ENCODE data around the gene ATXN1. TPM values are rescaled to one million over a fixed set of nuclear protein-coding genes. Genes with fewer than 3 reads are reported as not detected.
A peak's percentile ranks its signal among the peaks of the same experiment; 100 is the strongest.

The ATXN1 gene
- total RNA-seq, 1 donor from 2014 or later, result 59.8 TPM

DNA sequence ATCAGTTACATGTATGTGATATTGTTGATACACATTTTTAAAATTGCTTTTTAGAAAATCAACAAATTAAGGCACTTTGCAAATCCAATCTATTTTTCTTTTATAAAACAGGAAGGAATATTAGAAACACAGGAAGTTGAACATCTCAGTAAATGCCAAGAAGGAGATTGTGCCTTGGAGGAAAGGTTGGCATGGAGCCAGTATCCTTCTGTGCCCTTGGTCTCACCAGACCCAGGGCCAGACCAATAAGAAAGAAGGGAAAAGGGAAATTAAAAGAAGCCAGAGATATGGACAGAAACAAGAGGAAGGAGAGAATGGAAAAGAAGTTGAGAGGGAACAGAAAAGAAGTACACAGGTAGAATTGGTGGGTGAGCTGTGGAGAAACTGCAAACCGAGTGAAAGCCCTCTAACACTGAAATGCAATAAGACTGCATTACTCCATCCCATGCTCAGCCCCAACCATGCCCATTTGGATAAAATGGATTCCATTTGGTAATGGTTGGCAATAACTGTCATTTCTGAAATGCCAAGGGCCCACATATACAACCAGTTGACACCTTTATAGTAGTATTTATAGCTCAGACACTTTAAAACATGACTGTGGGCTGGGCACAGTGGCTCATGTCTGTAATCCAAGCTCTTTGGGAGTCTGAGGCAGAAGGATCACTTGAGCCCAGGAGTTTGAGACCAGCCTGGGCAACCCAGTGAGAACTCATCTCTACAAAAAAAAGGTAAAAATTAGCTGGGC lies 389.1 kb downstream of the ATXN1 start:
- intact Hi-C loops (cut with micrococcal nuclease), result loop anchor here (5.0 kb wide), 1 partner anchor 40 kb away; no protein-coding TSS in a partner anchor
- Mint-ChIP-seq H3K9me3 (peaks cover 3% of the 10 kb centered on the region), H3K4me1 (peaks cover 66% of the 10 kb centered on the region), H3K27me3 (no peaks in the 10 kb centered on the region), H3K36me3 (ENCODE audit: low read depth) (peaks cover 3% of the 10 kb centered on the region), H3K4me3 (no peak overlapping the region), H3K27ac (peak overlapping the region; percentile 46)
- DNase-seq, result no peak
- ChIA-PET POLR2A (no interaction called here), CTCF (no interaction called here)
- TF ChIP-seq, protein P1, sequence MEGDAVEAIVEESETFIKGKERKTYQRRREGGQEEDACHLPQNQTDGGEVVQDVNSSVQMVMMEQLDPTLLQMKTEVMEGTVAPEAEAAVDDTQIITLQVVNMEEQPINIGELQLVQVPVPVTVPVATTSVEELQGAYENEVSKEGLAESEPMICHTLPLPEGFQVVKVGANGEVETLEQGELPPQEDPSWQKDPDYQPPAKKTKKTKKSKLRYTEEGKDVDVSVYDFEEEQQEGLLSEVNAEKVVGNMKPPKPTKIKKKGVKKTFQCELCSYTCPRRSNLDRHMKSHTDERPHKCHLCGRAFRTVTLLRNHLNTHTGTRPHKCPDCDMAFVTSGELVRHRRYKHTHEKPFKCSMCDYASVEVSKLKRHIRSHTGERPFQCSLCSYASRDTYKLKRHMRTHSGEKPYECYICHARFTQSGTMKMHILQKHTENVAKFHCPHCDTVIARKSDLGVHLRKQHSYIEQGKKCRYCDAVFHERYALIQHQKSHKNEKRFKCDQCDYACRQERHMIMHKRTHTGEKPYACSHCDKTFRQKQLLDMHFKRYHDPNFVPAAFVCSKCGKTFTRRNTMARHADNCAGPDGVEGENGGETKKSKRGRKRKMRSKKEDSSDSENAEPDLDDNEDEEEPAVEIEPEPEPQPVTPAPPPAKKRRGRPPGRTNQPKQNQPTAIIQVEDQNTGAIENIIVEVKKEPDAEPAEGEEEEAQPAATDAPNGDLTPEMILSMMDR (IDR thresholded peaks at IDR 0.05), result no peak
- ATAC-seq (ENCODE audit: low read depth), result no peak

DNA sequence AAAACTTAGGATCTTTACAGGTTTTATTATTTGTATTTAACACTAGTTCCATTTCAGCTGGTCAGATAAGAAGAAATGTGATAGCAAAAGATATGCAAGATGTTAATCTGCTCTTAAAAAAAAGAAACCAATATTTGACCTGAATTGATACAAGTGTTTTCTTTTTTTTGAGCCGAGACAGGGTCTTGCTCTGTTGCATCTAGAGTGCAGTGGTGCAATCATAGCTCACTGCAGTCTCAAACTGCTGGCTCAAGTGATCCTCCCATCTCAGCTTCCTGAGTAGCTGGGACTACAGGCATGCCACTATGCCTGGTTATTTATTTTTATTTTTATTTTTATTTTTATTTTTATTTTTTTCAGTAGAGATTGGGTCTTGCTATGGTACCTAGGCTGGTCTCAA lies 389.9 kb downstream of the ATXN1 start:
- POLR2A ChIA-PET, result no interaction called here
- Mint-ChIP-seq H3K27me3 (no peaks in the 10 kb centered on the region), H3K36me3 (ENCODE audit: low read depth) (peaks cover 3% of the 10 kb centered on the region), H3K27ac (no peak overlapping the region), H3K9me3 (peaks cover 3% of the 10 kb centered on the region), H3K4me1 (peaks cover 63% of the 10 kb centered on the region), H3K4me3 (peak overlapping the region; percentile 41)
- ATAC-seq (ENCODE audit: low read depth) (no peak), DNase-seq (no peak)
- TF ChIP-seq, protein P1 (IDR thresholded peaks at IDR 0.05), result no peak
- intact Hi-C loops (cut with micrococcal nuclease), result loop anchor here (5.0 kb wide), 1 partner anchor 39 kb away; no protein-coding TSS in a partner anchor
- CTCF ChIA-PET, result interaction anchor here (2.0 kb wide), 1 partner anchor 39 kb away, joined by 6 read pairs; no protein-coding TSS in a partner anchor

DNA sequence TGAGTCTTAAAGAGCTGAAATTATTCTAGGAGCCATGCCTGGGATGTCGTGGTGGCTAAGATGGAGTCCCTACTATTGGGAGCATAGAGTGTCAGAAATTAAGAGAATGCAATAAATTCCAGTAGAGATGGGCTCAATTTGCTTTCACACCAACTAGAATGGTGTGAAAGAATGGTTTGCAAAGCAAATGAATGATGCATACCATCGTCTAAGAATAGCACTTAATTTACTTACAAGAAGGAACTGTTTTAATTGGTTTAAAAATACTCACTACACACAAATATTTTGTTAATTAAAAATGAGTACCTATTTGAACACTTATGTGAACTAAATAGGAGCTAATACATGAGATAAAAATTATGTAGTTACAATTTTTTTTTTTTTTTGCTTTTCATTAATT lies 390.3 kb downstream of the ATXN1 start:
- Mint-ChIP-seq H3K27ac (no peak overlapping the region), H3K4me1 (peaks cover 59% of the 10 kb centered on the region)
- POLR2A ChIA-PET, result interaction anchor here (0.7 kb wide), 1 partner anchor 13 kb away, joined by 5 read pairs; no protein-coding TSS in a partner anchor

DNA sequence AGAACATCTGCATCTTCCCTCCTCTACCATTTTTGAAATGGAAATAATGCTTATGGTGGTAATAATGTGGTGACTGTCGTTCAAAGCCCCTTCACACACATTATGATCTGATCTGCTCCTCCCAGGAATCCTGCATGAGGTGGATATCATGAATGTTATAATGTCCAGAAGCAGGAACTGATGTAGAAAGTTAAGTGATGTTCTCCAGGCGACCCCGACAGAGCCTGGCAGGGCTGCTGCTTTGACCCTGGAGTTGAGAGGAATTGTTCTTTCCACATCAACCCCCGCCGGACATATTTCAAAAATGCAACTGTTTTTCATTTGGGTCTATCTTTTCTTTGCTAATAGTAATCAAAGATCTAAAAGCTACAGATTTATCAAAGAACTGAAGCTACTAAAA lies 391.3 kb downstream of the ATXN1 start:
- intact Hi-C loops (cut with micrococcal nuclease), result loop anchor here (5.0 kb wide), 1 partner anchor 38 kb away; no protein-coding TSS in a partner anchor
- Mint-ChIP-seq H3K9me3 (peaks cover 3% of the 10 kb centered on the region), H3K4me3 (no peak overlapping the region), H3K27me3 (no peaks in the 10 kb centered on the region), H3K27ac (no peak overlapping the region), H3K36me3 (ENCODE audit: low read depth) (peaks cover 3% of the 10 kb centered on the region), H3K4me1 (peaks cover 49% of the 10 kb centered on the region)
- DNase-seq (no peak), ATAC-seq (ENCODE audit: low read depth) (no peak)
- ChIA-PET CTCF (interaction anchor here (1.2 to 2.0 kb wide), 2 partner anchors 37 to 40 kb away, joined by 3 to 6 read pairs; no protein-coding TSS in a partner anchor), POLR2A (interaction anchor here (1.1 kb wide), 1 partner anchor 31 kb away, joined by 3 read pairs; no protein-coding TSS in a partner anchor)
- TF ChIP-seq, protein P1 (IDR thresholded peaks at IDR 0.05), result no peak

More for the DNA sequence above, 390.3 kb downstream of the ATXN1 start:
- intact Hi-C loops (cut with micrococcal nuclease), result loop anchor here (5.0 kb wide), 1 partner anchor 39 kb away; no protein-coding TSS in a partner anchor
- DNase-seq, result no peak
- Mint-ChIP-seq H3K9me3 (peaks cover 3% of the 10 kb centered on the region), H3K27me3 (no peaks in the 10 kb centered on the region), H3K4me3 (peak overlapping the region; percentile 41), H3K36me3 (ENCODE audit: low read depth) (peaks cover 3% of the 10 kb centered on the region)
- ATAC-seq (ENCODE audit: low read depth), result no peak
- CTCF ChIA-PET, result interaction anchor here (0.8 to 2.0 kb wide), 2 partner anchors 38 to 140 kb away, joined by 4 to 6 read pairs; no protein-coding TSS in a partner anchor
- TF ChIP-seq, protein P1 (IDR thresholded peaks at IDR 0.05), result no peak

DNA sequence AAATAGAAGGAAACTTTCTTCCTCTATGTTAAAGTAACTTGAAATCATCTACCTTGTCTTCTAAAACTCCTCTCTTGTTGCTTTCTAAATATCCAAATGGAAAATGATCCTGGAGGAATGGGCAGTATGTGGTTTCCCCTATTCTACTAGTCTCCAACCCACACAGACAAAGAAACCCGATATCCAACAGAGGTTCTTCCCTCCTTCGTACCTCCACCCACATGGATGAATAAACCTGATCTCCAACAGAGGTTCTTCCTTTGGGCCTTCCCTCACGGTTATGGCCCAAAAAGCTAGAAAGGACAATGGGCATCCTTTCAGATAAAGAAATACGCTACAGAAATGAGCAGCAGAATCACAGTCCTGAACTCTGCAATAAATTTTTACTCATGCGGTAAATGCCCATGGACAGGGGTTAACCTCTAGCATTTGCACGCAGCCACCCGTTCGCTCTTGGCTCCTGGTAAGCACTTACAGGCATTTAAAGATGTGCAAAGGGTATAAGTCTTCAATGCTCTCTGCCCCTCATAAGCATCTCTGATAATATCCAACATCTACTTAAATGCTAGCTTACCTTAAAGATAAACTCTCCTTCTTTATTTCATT lies 392.0 kb downstream of the ATXN1 start:
- DNase-seq (no peak), ATAC-seq (ENCODE audit: low read depth) (no peak)
- intact Hi-C loops (cut with micrococcal nuclease), result no loop called here
- ChIA-PET POLR2A (no interaction called here), CTCF (interaction anchor here (1.2 to 2.0 kb wide), 2 partner anchors 36 to 40 kb away, joined by 3 to 6 read pairs; no protein-coding TSS in a partner anchor)
- Mint-ChIP-seq H3K27ac (no peak overlapping the region), H3K36me3 (ENCODE audit: low read depth) (peaks cover 3% of the 10 kb centered on the region), H3K9me3 (peaks cover 3% of the 10 kb centered on the region), H3K4me3 (no peak overlapping the region), H3K27me3 (no peaks in the 10 kb centered on the region), H3K4me1 (peaks cover 42% of the 10 kb centered on the region)
- TF ChIP-seq, protein P1 (IDR thresholded peaks at IDR 0.05), result no peak

Measured in activated B cell treated with CpG ODN at 0.5 μM for 24 hours (primary cell).